ENCODE measurements around the gene RPA4.

DNA sequence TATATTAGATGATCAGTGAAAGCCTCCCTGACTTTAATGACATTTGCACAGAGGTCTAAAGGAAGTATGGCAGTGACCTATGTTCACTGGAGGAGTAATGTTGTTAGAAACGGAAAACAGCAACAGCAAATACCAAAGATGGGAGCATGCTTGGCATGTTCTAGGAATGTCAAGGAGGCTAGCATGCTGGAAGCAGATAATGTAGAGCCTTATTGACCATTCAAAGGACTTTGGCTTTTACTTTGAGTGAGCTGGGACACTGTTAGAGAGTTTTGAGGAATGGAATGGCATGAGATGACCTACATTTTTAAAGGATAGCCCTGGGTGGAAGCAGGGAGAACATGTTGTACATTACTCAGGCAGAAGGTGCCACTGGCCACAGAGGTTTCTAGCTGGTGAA lies 6.0 kb downstream of the RPA4 start:
- TF ChIP-seq CTCF (IDR thresholded peaks at IDR 0.05) (no peak), ZFX (IDR thresholded peaks at IDR 0.05; ENCODE audit: borderline replicate concordance) (no peak)

Data from 22Rv1 (cell line).